GM12874 (cell line): ENCODE results near the gene TAS2R41.

ENCODE experiments used
- CTCF ChIP-seq: IDR thresholded peaks from 2 replicates; pipeline ENCODE4 v1.5.1; 2011; ENCODE audit warnings: low read depth, mild to moderate bottlenecking, control low read depth, low read length, moderate library complexity; ENCODE audit not compliant: insufficient read depth

Gene TAS2R41

DNA sequence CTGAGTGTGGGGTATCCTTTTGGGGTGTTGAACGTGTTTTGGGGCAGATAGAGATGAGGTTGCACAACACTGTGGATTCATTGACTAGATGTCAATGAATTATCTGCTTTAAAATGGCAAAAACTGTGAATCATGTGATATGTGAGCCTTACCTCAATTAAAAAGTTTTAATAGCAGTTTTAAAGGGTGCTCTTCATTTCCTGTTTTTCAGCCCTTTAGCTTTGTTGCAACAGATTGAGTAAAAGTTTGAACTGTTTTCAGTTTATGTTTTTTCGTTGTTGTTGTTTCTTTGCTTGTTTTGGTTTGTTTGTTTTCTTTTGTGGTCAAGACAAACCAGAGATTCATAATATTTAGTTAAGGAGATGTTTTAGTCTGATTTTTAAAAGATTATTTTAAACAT is 9.4 kb downstream of the TAS2R41 start:
- TF ChIP-seq CTCF = no peak

DNA sequence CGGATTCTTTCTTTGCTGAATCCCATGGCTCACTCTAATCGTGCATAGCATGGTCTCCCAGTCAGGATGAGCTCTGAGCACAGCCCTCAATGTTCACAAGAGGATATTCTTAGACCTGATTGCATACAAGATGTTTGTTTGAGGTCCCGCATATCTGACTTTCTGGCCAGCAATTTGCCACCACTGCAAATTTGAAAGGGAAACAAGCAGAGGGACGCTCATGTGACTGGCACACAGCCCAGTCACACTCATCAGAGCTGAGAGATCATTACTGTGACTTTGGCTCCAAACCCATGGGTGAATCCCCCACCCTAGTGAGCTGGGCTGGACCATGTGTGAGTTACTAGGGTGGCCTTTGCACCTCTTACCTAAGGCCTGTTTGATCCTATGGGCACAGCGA is 9.9 kb downstream of the TAS2R41 start:
- no peak for TF ChIP-seq CTCF

GRCh38 chr7:143490717-143491306 is 13.1 kb downstream of the TAS2R41 start:
- TF ChIP-seq CTCF = peak; percentile 35

GRCh38 chr7:143492043-143492471 is 14.4 kb downstream of the TAS2R41 start:
- TF ChIP-seq CTCF = no peak

- TF ChIP-seq CTCF = no peak
Observed at GRCh38 chr7:143492799-143493739, 15.4 kb downstream of the TAS2R41 start.

DNA sequence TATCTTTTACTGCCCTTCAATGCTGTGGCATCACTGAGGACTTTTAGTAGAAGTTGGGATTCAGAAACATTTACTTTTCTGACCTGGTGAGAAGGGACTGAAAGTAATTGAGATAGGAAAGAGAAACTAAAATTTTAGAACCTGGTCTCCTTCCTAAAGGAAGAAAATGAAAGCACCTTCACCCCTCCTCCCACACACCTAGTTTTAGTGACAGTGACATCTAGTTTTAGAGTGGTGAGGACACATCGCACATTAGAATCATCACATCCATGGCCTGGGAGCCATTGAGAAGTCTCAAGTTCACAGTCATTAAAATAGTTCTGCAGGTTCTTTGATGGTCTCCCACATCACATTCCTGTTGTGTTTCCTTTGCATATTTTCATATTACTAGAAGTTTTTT is 16.1 kb downstream of the TAS2R41 start:
- no peak for TF ChIP-seq CTCF

GRCh38 chr7:143494622-143495021 is 16.9 kb downstream of the TAS2R41 start:
- TF ChIP-seq CTCF = no peak
